Measurements from ENCODE around the gene SRRM2.

Gene SRRM2

DNA sequence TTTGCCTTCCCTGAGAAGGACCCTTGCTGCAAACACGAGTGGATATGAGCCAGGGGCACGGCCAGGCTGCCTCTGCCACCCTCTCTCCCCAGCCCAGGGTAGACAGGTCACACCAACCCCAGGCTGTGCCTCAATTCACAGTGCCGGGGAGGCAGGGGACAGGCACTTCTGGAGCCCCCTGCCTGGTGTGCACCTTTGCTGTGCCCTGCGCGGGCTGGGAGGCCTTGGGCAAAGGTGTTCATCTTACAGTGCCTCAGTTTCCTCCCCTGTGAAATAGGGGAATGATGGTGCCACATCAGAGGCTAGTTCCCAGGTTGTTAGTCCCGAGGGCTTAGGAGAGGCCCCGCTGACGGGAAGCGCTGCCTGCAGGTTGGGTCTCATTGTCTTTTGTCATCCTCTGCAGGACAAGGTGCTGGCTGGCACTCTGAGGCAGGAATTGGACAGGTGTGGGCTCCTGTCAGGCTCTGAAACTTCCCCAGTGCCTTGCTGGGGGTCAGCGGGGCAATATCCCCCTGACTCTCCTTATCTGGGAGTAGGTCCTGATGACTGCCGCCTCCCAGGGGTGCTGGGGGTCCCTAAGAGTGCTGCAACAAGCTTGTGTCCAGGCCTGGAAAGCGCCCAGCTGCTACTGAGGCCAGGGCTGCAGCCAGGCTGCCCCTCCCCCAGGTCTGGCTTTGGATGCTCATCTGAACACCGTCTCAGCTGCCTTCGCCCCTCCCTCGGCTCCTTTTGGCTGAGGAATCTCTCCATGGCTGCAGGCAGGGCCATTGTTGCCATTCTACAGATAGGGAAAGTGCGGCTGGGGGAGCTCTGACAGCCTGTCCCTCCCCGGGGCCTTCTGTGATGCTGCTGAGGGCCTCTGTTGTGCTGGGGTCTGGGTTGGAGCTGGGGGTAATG, 67.7 kb downstream of the SRRM2 start:
- TF ChIP-seq, protein P1, sequence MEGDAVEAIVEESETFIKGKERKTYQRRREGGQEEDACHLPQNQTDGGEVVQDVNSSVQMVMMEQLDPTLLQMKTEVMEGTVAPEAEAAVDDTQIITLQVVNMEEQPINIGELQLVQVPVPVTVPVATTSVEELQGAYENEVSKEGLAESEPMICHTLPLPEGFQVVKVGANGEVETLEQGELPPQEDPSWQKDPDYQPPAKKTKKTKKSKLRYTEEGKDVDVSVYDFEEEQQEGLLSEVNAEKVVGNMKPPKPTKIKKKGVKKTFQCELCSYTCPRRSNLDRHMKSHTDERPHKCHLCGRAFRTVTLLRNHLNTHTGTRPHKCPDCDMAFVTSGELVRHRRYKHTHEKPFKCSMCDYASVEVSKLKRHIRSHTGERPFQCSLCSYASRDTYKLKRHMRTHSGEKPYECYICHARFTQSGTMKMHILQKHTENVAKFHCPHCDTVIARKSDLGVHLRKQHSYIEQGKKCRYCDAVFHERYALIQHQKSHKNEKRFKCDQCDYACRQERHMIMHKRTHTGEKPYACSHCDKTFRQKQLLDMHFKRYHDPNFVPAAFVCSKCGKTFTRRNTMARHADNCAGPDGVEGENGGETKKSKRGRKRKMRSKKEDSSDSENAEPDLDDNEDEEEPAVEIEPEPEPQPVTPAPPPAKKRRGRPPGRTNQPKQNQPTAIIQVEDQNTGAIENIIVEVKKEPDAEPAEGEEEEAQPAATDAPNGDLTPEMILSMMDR (IDR thresholded peaks at IDR 0.05; ENCODE audit: low read depth, low read length), result no peak
- TF ChIP-seq EZH2phosphoT487 (IDR thresholded peaks at IDR 0.05; ENCODE audit: low read depth), result no peak
- H3K27me3 ChIP-seq (ENCODE audit: low read depth, low read length), result peaks cover 9% of the 10 kb centered on the region; the same call in 1 of the 2 replicates

More for the DNA sequence above, 67.7 kb downstream of the SRRM2 start:
- Histone ChIP-seq H3K79me2 (ENCODE audit: low read length) (no peaks in the 10 kb centered on the region), H3K36me3 (replicated peaks; ENCODE audit: low read depth, low read length) (no peaks in the 10 kb centered on the region), H3K9me3 (ENCODE audit: insufficient read depth, low read length) (no peaks in the 10 kb centered on the region), H4K20me1 (ENCODE audit: insufficient read depth, low read length) (no peaks in the 10 kb centered on the region), H3K27ac (ENCODE audit: low read length) (no peak overlapping the region), H3K4me1 (ENCODE audit: low read length) (no peaks in the 10 kb centered on the region), H3K9ac (ENCODE audit: low read length) (no peak overlapping the region), H3K4me2 (ENCODE audit: low read length) (no peak overlapping the region), H2AFZ (ENCODE audit: low read depth, low read length) (no peak overlapping the region), H3K4me3 (ENCODE audit: low read length) (no peak overlapping the region)
